Measurements from ENCODE around the gene CROCC.
A peak's percentile ranks its signal among the peaks of the same experiment; 100 is the strongest.
"Not testable (repeated sequence)": the region's sequence is repeated elsewhere in the genome, so short reads cannot be mapped to it uniquely, and the experiment has no call there.

Gene CROCC

DNA sequence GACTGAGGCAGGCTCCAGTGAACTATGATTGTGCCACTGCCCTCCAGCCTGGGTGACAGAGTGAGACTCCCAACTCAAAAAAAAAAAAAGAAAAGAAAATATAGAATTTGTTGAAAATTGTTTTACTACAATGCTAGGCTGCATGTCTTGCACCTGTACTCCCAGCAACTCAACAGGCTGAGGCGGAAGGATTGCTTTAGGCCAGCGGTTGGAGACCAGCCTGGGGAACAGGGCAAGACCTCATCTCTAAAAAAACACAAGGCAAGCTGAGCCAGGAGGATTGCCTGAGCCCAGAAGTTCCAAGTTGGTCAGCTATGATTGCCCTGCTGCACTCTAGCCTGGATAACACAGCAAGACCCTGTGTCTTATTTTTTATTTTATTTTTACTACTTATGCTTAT is 22.7 kb upstream of the CROCC start:
- H3K4me1 ChIP-seq (ENCODE audit: control insufficient read depth in 1 of 2, insufficient read depth in 2 of 2, low read length in 2 of 2) = peaks cover 0 to 17% of the 10 kb centered on the region in 2 donors
- not testable (repeated sequence) for H3K27me3 ChIP-seq (ENCODE audit: low read depth, low read length); H3K9me3 ChIP-seq (ENCODE audit: control insufficient read depth in 1 of 2, low read length in 2 of 2); H3K27ac ChIP-seq (ENCODE audit: low read length); H3K4me3 ChIP-seq (ENCODE audit: low read depth in 1 of 2, low read length in 2 of 2); H3K36me3 ChIP-seq (ENCODE audit: control insufficient read depth in 1 of 2, insufficient read depth in 2 of 2, low read length in 2 of 2)

DNA sequence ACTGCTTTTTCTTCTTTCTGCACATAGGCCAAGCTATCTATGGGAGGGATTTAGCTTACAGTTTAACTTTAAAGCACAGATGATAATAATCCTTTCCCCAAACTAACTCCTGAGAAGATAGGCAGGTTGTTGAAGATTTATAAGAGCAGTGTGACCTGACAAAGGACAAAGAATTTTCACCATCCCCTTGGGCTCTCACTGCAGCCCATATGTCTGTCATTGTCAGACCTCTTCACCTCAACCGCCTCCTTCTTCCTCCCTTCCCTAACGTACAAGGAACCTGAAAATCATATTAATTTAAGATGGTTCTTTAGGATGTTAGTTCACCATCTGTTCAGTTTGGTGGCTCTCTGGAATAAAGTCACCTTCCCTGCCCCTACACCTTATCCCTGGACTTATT is 21.0 kb upstream of the CROCC start:
- Histone ChIP-seq H3K36me3 (ENCODE audit: control insufficient read depth in 1 of 2, insufficient read depth in 2 of 2, low read length in 2 of 2) (peaks cover 0 to 3% of the 10 kb centered on the region in 2 donors), H3K9me3 (ENCODE audit: control insufficient read depth in 1 of 2, low read length in 2 of 2) (no peaks in the 10 kb centered on the region), H3K4me3 (ENCODE audit: low read depth in 1 of 2, low read length in 2 of 2) (no peak overlapping the region), H3K27me3 (ENCODE audit: low read depth, low read length) (no peaks in the 10 kb centered on the region), H3K4me1 (ENCODE audit: control insufficient read depth in 1 of 2, insufficient read depth in 2 of 2, low read length in 2 of 2) (peaks cover 0 to 17% of the 10 kb centered on the region in 2 donors), H3K27ac (ENCODE audit: low read length) (no peak overlapping the region)

GRCh38 chr1:16901371-16901770 is 20.4 kb upstream of the CROCC start:
- not testable (repeated sequence) for H3K36me3 ChIP-seq (ENCODE audit: control insufficient read depth in 1 of 2, insufficient read depth in 2 of 2, low read length in 2 of 2); H3K27me3 ChIP-seq (ENCODE audit: low read depth, low read length); H3K4me3 ChIP-seq (ENCODE audit: low read depth in 1 of 2, low read length in 2 of 2); H3K9me3 ChIP-seq (ENCODE audit: control insufficient read depth in 1 of 2, low read length in 2 of 2); H3K27ac ChIP-seq (ENCODE audit: low read length)
- peaks cover 0 to 17% of the 10 kb centered on the region in 2 donors for H3K4me1 ChIP-seq (ENCODE audit: control insufficient read depth in 1 of 2, insufficient read depth in 2 of 2, low read length in 2 of 2)

DNA sequence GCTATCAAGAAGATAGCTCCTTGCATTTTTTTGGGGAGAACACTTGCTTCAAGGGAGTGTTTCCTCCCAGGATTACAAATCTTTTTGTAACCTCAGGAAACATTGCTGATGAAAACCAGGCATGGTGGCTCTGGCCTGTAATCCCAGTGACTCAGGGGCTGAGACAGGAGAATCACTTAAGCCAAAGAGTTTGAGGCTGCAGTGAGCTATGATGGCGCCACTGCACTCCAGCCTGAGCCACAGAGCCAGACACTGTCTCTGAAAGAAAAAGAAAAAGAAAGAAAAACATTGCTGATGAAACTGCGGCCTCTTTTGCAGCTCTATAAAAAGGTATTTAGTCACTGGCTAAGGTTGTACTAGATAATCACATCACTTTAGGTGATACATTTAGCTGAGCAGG is 18.7 kb upstream of the CROCC start:
- peak overlapping the region; percentile 98 for H3K27ac ChIP-seq (ENCODE audit: low read length)
- no peaks in the 10 kb centered on the region for H3K27me3 ChIP-seq (ENCODE audit: low read depth, low read length)
- no peaks in the 10 kb centered on the region for H3K9me3 ChIP-seq (ENCODE audit: control insufficient read depth in 1 of 2, low read length in 2 of 2)
- H3K4me1 ChIP-seq (ENCODE audit: control insufficient read depth in 1 of 2, insufficient read depth in 2 of 2, low read length in 2 of 2) = peaks cover 0 to 10% of the 10 kb centered on the region in 2 donors
- H3K36me3 ChIP-seq (ENCODE audit: control insufficient read depth in 1 of 2, insufficient read depth in 2 of 2, low read length in 2 of 2) = peaks cover 0 to 3% of the 10 kb centered on the region in 2 donors
- peak overlapping the region in 1 of 2 donors; percentile 62 for H3K4me3 ChIP-seq (ENCODE audit: low read depth in 1 of 2, low read length in 2 of 2)

- peak overlapping the region; percentile 62 to 79 for H3K4me3 ChIP-seq (ENCODE audit: low read depth in 1 of 2, low read length in 2 of 2)
- peaks cover 0 to 10% of the 10 kb centered on the region in 2 donors for H3K4me1 ChIP-seq (ENCODE audit: control insufficient read depth in 1 of 2, insufficient read depth in 2 of 2, low read length in 2 of 2)
These were observed 18.3 kb upstream of the CROCC start for GRCh38 chr1:16903458-16903796.

GRCh38 chr1:16904560-16905109 is 17.1 kb upstream of the CROCC start:
- no peaks in the 10 kb centered on the region for H3K27me3 ChIP-seq (ENCODE audit: low read depth, low read length)
- no peaks in the 10 kb centered on the region for H3K9me3 ChIP-seq (ENCODE audit: control insufficient read depth in 1 of 2, low read length in 2 of 2)
- H3K36me3 ChIP-seq (ENCODE audit: control insufficient read depth in 1 of 2, insufficient read depth in 2 of 2, low read length in 2 of 2) = peaks cover 0 to 3% of the 10 kb centered on the region in 2 donors
- peaks cover 0 to 10% of the 10 kb centered on the region in 2 donors for H3K4me1 ChIP-seq (ENCODE audit: control insufficient read depth in 1 of 2, insufficient read depth in 2 of 2, low read length in 2 of 2)
- peak overlapping the region; percentile 62 to 79 for H3K4me3 ChIP-seq (ENCODE audit: low read depth in 1 of 2, low read length in 2 of 2)
- H3K27ac ChIP-seq (ENCODE audit: low read length) = peak overlapping the region; percentile 98

More at GRCh38 chr1:16903458-16903796, 18.3 kb upstream of the CROCC start:
- Histone ChIP-seq H3K27me3 (ENCODE audit: low read depth, low read length) (no peaks in the 10 kb centered on the region), H3K36me3 (ENCODE audit: control insufficient read depth in 1 of 2, insufficient read depth in 2 of 2, low read length in 2 of 2) (peaks cover 0 to 3% of the 10 kb centered on the region in 2 donors), H3K27ac (ENCODE audit: low read length) (peak overlapping the region; percentile 98), H3K9me3 (ENCODE audit: control insufficient read depth in 1 of 2, low read length in 2 of 2) (no peaks in the 10 kb centered on the region)

- Histone ChIP-seq H3K27me3 (ENCODE audit: low read depth, low read length) (no peaks in the 10 kb centered on the region), H3K36me3 (ENCODE audit: control insufficient read depth in 1 of 2, insufficient read depth in 2 of 2, low read length in 2 of 2) (peaks cover 0 to 3% of the 10 kb centered on the region in 2 donors), H3K27ac (ENCODE audit: low read length) (peak overlapping the region; percentile 98), H3K4me3 (ENCODE audit: low read depth in 1 of 2, low read length in 2 of 2) (peak overlapping the region; percentile 62 to 79), H3K9me3 (ENCODE audit: control insufficient read depth in 1 of 2, low read length in 2 of 2) (no peaks in the 10 kb centered on the region), H3K4me1 (ENCODE audit: control insufficient read depth in 1 of 2, insufficient read depth in 2 of 2, low read length in 2 of 2) (peaks cover 0 to 10% of the 10 kb centered on the region in 2 donors)
These were observed 16.4 kb upstream of the CROCC start for GRCh38 chr1:16905110-16905867.

DNA sequence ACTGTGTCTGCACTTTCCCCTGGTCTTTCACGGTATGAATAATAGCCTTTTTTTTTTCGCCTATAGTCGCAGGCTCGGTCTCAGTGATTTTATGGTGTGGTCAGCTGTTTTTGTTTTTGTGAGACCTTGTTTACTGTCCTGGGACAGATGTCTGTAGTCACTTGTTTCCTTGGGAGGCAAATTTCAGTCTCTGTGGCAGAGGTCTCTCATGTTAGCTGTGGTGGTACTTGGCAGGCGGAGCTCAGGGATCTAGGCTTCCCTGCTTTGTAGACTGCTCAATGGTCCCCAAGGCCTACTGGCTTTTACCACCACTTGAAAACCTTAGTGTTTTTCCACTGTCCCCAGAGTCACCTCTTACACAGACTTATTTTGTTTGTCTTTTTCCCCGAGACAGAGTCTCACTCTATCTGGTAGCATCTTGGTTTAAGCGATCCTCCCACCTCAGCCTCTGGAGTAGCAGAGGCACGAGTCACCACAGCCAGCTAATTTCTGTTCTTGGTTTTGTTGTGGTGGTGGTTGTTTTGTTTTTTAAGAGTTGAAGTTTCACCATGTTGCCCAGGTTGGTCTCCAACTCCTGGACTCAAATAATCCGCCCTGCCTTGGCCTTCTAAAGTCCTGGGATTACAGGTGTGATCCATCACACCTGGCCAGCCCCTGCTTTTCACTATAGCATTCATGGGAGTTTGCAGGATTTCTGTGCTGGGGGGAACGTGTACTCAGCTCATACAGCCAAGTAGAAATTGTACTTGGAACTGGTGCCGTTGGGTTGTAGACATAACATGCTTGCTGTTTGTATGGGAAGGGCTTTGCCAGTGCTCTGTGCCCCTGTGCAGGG is 15.6 kb upstream of the CROCC start:
- H3K27ac ChIP-seq (ENCODE audit: low read length) = peak overlapping the region; percentile 98
- H3K27me3 ChIP-seq (ENCODE audit: low read depth, low read length) = no peaks in the 10 kb centered on the region
- peaks cover 0 to 3% of the 10 kb centered on the region in 2 donors for H3K36me3 ChIP-seq (ENCODE audit: control insufficient read depth in 1 of 2, insufficient read depth in 2 of 2, low read length in 2 of 2)
- H3K9me3 ChIP-seq (ENCODE audit: control insufficient read depth in 1 of 2, low read length in 2 of 2) = no peaks in the 10 kb centered on the region
- H3K4me3 ChIP-seq (ENCODE audit: low read depth in 1 of 2, low read length in 2 of 2) = peak overlapping the region in 1 of 2 donors; percentile 32
- H3K4me1 ChIP-seq (ENCODE audit: control insufficient read depth in 1 of 2, insufficient read depth in 2 of 2, low read length in 2 of 2) = peaks cover 0 to 10% of the 10 kb centered on the region in 2 donors

DNA sequence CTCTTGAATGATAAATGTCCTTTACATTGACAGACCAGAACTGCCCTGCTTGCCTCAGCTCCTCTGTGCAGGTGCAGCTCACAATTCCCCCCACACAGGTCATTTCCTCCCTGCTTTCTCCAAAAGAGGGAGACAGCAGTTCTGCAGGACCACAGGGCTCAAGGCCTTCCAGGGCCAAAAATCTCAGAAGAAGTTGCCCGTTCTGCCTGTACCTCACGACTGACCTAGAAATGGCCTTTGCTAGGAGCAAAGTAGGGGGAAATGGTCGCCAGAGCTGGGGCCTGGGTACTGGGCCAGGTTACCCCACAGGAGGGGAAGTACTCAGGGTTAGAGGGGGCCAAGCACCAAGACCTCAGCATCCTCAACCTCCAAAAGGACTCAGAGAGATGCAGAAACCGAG is 14.9 kb upstream of the CROCC start:
- Histone ChIP-seq H3K27me3 (ENCODE audit: low read depth, low read length) (no peaks in the 10 kb centered on the region), H3K36me3 (ENCODE audit: control insufficient read depth in 1 of 2, insufficient read depth in 2 of 2, low read length in 2 of 2) (peaks cover 0 to 3% of the 10 kb centered on the region in 2 donors), H3K27ac (ENCODE audit: low read length) (no peak overlapping the region), H3K4me3 (ENCODE audit: low read depth in 1 of 2, low read length in 2 of 2) (no peak overlapping the region), H3K4me1 (ENCODE audit: control insufficient read depth in 1 of 2, insufficient read depth in 2 of 2, low read length in 2 of 2) (peaks cover 0 to 10% of the 10 kb centered on the region in 2 donors), H3K9me3 (ENCODE audit: control insufficient read depth in 1 of 2, low read length in 2 of 2) (no peaks in the 10 kb centered on the region)

DNA sequence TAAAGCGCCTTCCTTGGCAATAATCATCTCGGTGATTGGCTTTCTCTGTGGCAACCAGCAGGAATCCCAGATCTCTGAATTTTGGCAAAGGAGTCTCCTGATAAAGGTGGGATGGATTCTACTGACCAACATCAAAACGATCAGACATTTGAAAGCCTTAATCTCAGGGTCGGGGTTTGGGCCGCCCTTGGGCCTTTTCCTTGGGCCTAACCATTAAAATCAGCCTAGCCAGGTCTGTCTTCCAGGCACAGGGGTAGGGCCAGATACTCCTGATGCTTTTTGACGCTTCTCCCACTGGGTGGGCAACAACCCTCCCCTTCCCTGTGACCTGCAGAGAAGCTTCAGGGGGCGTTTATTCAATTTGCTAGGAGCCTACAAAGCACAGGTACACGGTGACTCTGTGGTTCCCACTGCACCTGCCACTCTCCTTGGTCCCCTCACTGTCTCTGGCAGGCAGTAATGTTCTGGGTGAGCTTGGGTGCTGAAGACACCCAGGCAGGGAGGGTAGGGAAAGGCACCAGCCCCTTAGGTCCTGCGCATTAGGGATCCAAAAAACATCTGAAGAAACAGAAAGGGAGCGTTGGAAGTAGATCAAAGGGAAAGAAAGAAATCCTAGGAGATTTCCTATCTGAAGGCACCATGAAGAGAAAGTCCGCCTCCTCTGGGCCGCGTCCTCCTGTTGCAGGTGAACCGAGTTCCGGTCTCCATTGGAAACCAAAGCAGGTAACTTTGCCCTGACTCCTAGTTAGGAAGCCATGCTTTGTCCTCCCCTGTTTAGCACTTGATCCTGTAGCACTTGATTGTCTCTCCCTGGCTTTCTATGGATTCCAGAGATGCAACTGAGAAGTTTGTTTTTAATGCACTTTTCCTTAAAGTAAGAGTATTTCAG is 13.6 kb upstream of the CROCC start:
- no peaks in the 10 kb centered on the region for H3K27me3 ChIP-seq (ENCODE audit: low read depth, low read length)
- no peaks in the 10 kb centered on the region for H3K9me3 ChIP-seq (ENCODE audit: control insufficient read depth in 1 of 2, low read length in 2 of 2)
- H3K4me1 ChIP-seq (ENCODE audit: control insufficient read depth in 1 of 2, insufficient read depth in 2 of 2, low read length in 2 of 2) = peaks cover 0 to 8% of the 10 kb centered on the region in 2 donors
- no peak overlapping the region for H3K4me3 ChIP-seq (ENCODE audit: low read depth in 1 of 2, low read length in 2 of 2)
- peaks cover 0 to 3% of the 10 kb centered on the region in 2 donors for H3K36me3 ChIP-seq (ENCODE audit: control insufficient read depth in 1 of 2, insufficient read depth in 2 of 2, low read length in 2 of 2)
- no peak overlapping the region for H3K27ac ChIP-seq (ENCODE audit: low read length)
